ENCODE results near the gene RPP40. TPM values are rescaled to one million over a fixed set of nuclear protein-coding genes. Genes with fewer than 3 reads are reported as not detected.

The RPP40 gene
- total RNA-seq, 2 donors from 2014 or later = 4.1 to 5.5 TPM

DNA sequence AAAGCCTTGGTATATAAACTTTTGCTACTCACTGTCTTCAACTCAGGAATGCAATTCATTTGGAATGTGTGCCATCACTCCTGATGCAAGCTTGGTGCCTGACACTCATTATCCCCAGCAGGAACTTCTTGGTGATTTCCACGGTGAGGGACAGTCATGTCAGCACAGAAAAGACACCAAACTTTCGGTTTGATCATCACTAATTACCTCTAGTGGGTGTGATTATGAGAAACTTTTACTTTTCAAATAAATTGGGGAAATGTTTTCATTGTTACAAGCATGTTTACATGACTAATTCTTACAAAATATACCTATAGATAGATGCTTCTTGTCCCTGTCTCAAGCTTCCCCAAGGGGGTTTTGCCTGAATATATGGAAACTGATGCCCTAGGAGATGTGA is 40.9 kb downstream of the RPP40 start:
- WGBS = 71% methylated on average over 2 of the region's 2 CpGs
- no peaks in the 10 kb centered on the region for H3K36me3 ChIP-seq
- H3K27ac ChIP-seq = no peak overlapping the region
- no peak for DNase-seq (ENCODE audit: low spot score)
- TF ChIP-seq POLR2A (IDR thresholded peaks at IDR 0.05) = no peak
- no peak for TF ChIP-seq CTCF (IDR thresholded peaks at IDR 0.05)
- TF ChIP-seq POLR2AphosphoS5 (IDR thresholded peaks at IDR 0.05) = no peak
- no peaks in the 10 kb centered on the region for H3K27me3 ChIP-seq (replicated peaks; ENCODE audit: insufficient read depth)
- no peak overlapping the region for H3K4me3 ChIP-seq
- intact Hi-C loops (cut with DNase I) = no loop called here
- H3K4me1 ChIP-seq (replicated peaks) = no peaks in the 10 kb centered on the region
- no peaks in the 10 kb centered on the region for H3K9me3 ChIP-seq

GRCh38 chr6:4961322-4962168 is 42.3 kb downstream of the RPP40 start:
- Histone ChIP-seq H3K27ac (no peak overlapping the region), H3K9me3 (no peaks in the 10 kb centered on the region), H3K36me3 (no peaks in the 10 kb centered on the region), H3K4me3 (no peak overlapping the region), H3K4me1 (replicated peaks) (no peaks in the 10 kb centered on the region), H3K27me3 (replicated peaks; ENCODE audit: insufficient read depth) (no peaks in the 10 kb centered on the region)
- WGBS = 84% methylated on average over 10 of the region's 10 CpGs
- DNase-seq (ENCODE audit: low spot score) = no peak
- TF ChIP-seq POLR2A (IDR thresholded peaks at IDR 0.05) (no peak), CTCF (IDR thresholded peaks at IDR 0.05) (no peak)
- intact Hi-C loops (cut with DNase I) = no loop called here

- intact Hi-C loops (cut with DNase I) = no loop called here
- WGBS = 82% methylated on average over 3 of the region's 3 CpGs
- H3K27me3 ChIP-seq (replicated peaks; ENCODE audit: insufficient read depth) = no peaks in the 10 kb centered on the region
- H3K27ac ChIP-seq = no peak overlapping the region
- no peaks in the 10 kb centered on the region for H3K4me1 ChIP-seq (replicated peaks)
- no peaks in the 10 kb centered on the region for H3K36me3 ChIP-seq
- H3K4me3 ChIP-seq = no peak overlapping the region
- no peaks in the 10 kb centered on the region for H3K9me3 ChIP-seq
- no peak for DNase-seq (ENCODE audit: low spot score)
- TF ChIP-seq POLR2AphosphoS5 (IDR thresholded peaks at IDR 0.05) (no peak), POLR2A (IDR thresholded peaks at IDR 0.05) (no peak), CTCF (IDR thresholded peaks at IDR 0.05) (no peak)
Observed at GRCh38 chr6:4958624-4959023, 45.2 kb downstream of the RPP40 start.

GRCh38 chr6:4957521-4958231 is 46.2 kb downstream of the RPP40 start:
- no peaks in the 10 kb centered on the region for H3K27me3 ChIP-seq (replicated peaks; ENCODE audit: insufficient read depth)
- TF ChIP-seq CTCF (IDR thresholded peaks at IDR 0.05) (no peak), POLR2A (IDR thresholded peaks at IDR 0.05) (no peak), POLR2AphosphoS5 (IDR thresholded peaks at IDR 0.05) (no peak)
- H3K4me3 ChIP-seq = no peak overlapping the region
- no peak overlapping the region for H3K27ac ChIP-seq
- H3K4me1 ChIP-seq (replicated peaks) = no peaks in the 10 kb centered on the region
- WGBS = 62% methylated on average over 9 of the region's 9 CpGs
- no peak for DNase-seq (ENCODE audit: low spot score)
- intact Hi-C loops (cut with DNase I) = no loop called here
- H3K9me3 ChIP-seq = no peaks in the 10 kb centered on the region
- no peaks in the 10 kb centered on the region for H3K36me3 ChIP-seq

Measured in prostate gland (tissue), 2 donors.